Lower lobe of right lung (tissue), 2 donors: ENCODE measurements around the gene ATRIP. TPM values are rescaled to one million over a fixed set of nuclear protein-coding genes. Genes with fewer than 3 reads are reported as not detected.

Experiments
- ATAC-seq, 2 donors: fragments of 200-7000 bp; cut with Tn5 transposase; one replicate each; pipeline ENCODE4 v1.9.1; 2020 to 2022; ENCODE audit warnings: mild to moderate bottlenecking in 2 of 2, moderate library complexity in 2 of 2
- DNase-seq: peaks from one replicate; pipeline ENCODE4 v3.0.0-alpha.2; 2020
- H3K27ac ChIP-seq: fragments of 200-600 bp; one replicate; pipeline ENCODE4 v1.8.0; 2022
- H3K27me3 ChIP-seq: fragments of 200-600 bp; one replicate; pipeline ENCODE4 v1.8.0; 2022; ENCODE audit warnings: low read depth
- H3K36me3 ChIP-seq: fragments of 200-600 bp; one replicate; pipeline ENCODE4 v1.8.0; 2022; ENCODE audit warnings: mild to moderate bottlenecking
- H3K4me1 ChIP-seq: fragments of 200-600 bp; one replicate; pipeline ENCODE4 v1.8.0; 2022
- H3K4me3 ChIP-seq: fragments of 200-600 bp; one replicate; pipeline ENCODE4 v1.8.0; 2022; ENCODE audit warnings: mild to moderate bottlenecking
- H3K9me3 ChIP-seq: fragments of 200-600 bp; one replicate; pipeline ENCODE4 v1.8.0; 2022
- CTCF ChIP-seq: fragments of 200-600 bp; IDR thresholded peaks from one replicate; pipeline ENCODE4 v1.8.0; 2022; ENCODE audit warnings: antibody characterized with exemption, mild to moderate bottlenecking
- intact Hi-C: fragments of 100-400 bp; cut with DNase I; formaldehyde crosslinking; loops from one replicate; pipeline ENCODE4 v1.11.0; 2022
- total RNA-seq: library from RNA; stranded (reverse); fragmentation: NEBNext Ultra II Directional; extraction: Animal tissue kit (Norgen Biotek cat#: 25700); gene quantifications from one replicate; pipeline ENCODE4 v1.2.1, GENCODE V29; 2021
- donor health status: DM: no; HTN: yes; CAD: no; lungs with severe emphysema.

Gene ATRIP
- total RNA-seq, 1 donor from 2014 or later = 5.9 TPM

GRCh38 chr3:48439820-48440589, 6.5 kb upstream of the ATRIP start, which contains the start of the genes CCDC51 and TMA7:
Gene CCDC51 (minus strand): TSS chr3:48440119. CDS start chr3:48435128, 4,991 bp downstream.
Gene TMA7 (plus strand): TSS chr3:48440257. CDS start chr3:48440297, 40 bp downstream.
- ATAC-seq = peak; percentile 98
- intact Hi-C loops = loop anchor here (5.0 kb wide), 1 partner anchor 38 kb away; no protein-coding TSS in a partner anchor
- H3K9me3 ChIP-seq = no peaks in the 10 kb centered on the region

GRCh38 chr3:48440590-48440958, 6.0 kb upstream of the ATRIP start:
- DNase-seq (no peak), ATAC-seq (peak; percentile 0 to 24)
- peak overlapping the region; percentile 87 for H3K4me3 ChIP-seq
- intact Hi-C loops = no loop called here
- H3K27me3 ChIP-seq = no peaks in the 10 kb centered on the region
- no peaks in the 10 kb centered on the region for H3K9me3 ChIP-seq
- H3K27ac ChIP-seq = peak overlapping the region; percentile 98
- peaks cover 39% of the 10 kb centered on the region for H3K36me3 ChIP-seq
- H3K4me1 ChIP-seq = peaks cover 29% of the 10 kb centered on the region
- no peak for TF ChIP-seq CTCF

More at GRCh38 chr3:48439820-48440589, 6.5 kb upstream of the ATRIP start, which contains the start of the genes CCDC51 and TMA7:
- Histone ChIP-seq H3K27me3 (no peaks in the 10 kb centered on the region), H3K4me1 (peaks cover 31% of the 10 kb centered on the region), H3K36me3 (peaks cover 38% of the 10 kb centered on the region), H3K4me3 (peak within 1 kb of the TSS; percentile 87), H3K27ac (peak within 1 kb of the TSS; percentile 98)
- TF ChIP-seq CTCF = no peak
- peak; percentile 99 for DNase-seq

GRCh38 chr3:48441940-48442339, 4.6 kb upstream of the ATRIP start:
- Histone ChIP-seq H3K36me3 (peaks cover 39% of the 10 kb centered on the region), H3K4me3 (no peak overlapping the region), H3K9me3 (no peaks in the 10 kb centered on the region), H3K27me3 (no peaks in the 10 kb centered on the region), H3K4me1 (peaks cover 26% of the 10 kb centered on the region), H3K27ac (no peak overlapping the region)
- DNase-seq (no peak), ATAC-seq (no peak)
- no peak for TF ChIP-seq CTCF
- intact Hi-C loops = no loop called here

- ATAC-seq (no peak), DNase-seq (no peak)
- Histone ChIP-seq H3K27ac (no peak overlapping the region), H3K4me1 (peaks cover 29% of the 10 kb centered on the region), H3K4me3 (no peak overlapping the region), H3K9me3 (no peaks in the 10 kb centered on the region), H3K27me3 (no peaks in the 10 kb centered on the region), H3K36me3 (peaks cover 43% of the 10 kb centered on the region)
- intact Hi-C loops = no loop called here
- no peak for TF ChIP-seq CTCF
Measured at GRCh38 chr3:48445277-48445882, 1.2 kb upstream of the ATRIP start.

- no peak for TF ChIP-seq CTCF
- peak overlapping the region; percentile 96 for H3K27ac ChIP-seq
- peaks cover 27% of the 10 kb centered on the region for H3K4me1 ChIP-seq
- no peak for ATAC-seq
- H3K4me3 ChIP-seq = peak overlapping the region; percentile 92
- H3K9me3 ChIP-seq = no peaks in the 10 kb centered on the region
- no peaks in the 10 kb centered on the region for H3K27me3 ChIP-seq
- no peak for DNase-seq
- peaks cover 47% of the 10 kb centered on the region for H3K36me3 ChIP-seq
- intact Hi-C loops = no loop called here
Measured at GRCh38 chr3:48446043-48446424, 503 bp upstream of the ATRIP start.
